Measurements from ENCODE around the gene PTPN23.

PTPN23 gene

DNA sequence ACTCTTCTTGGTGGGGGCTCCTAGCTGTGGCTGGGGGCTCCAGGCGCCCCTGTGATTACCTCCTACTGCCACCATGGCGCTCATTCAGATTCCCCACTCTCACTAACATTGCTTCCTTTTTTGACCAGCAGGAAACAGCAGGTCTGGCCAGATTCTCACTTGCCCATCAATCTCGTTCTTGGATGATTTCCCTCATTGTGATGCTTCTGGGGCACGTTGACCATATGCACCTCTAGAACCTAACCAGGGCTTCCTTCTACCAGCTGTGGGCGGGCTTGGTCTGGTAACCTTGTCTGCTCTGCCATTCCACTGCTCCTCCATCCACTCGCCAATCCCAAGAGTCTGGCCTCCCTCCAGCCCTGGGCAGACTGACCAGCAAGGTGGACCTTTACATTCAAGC, 35.9 kb upstream of the PTPN23 start:
- Histone ChIP-seq H3K4me1 (ENCODE audit: control insufficient read depth, insufficient read depth, low read length) (no peaks in the 10 kb centered on the region), H3K36me3 (ENCODE audit: control insufficient read depth in 2 of 2, insufficient read depth in 1 of 2, low read length in 2 of 2) (peaks cover 0 to 54% of the 10 kb centered on the region in 2 experiments; a peak in 1 of 3 replicates), H3K4me3 (ENCODE audit: low read depth, low read length) (no peak overlapping the region), H3K27ac (ENCODE audit: extremely low read depth, low read depth, low read length) (no peak overlapping the region), H3K9me3 (ENCODE audit: control insufficient read depth, insufficient read depth, low read depth, low read length) (no peaks in the 10 kb centered on the region)
- POLR2A ChIA-PET: no interaction called here
- no peak for TF ChIP-seq ZNF677 (tag by site-specific recombination; IDR thresholded peaks at IDR 0.05)
- CTCF ChIA-PET: no interaction called here

DNA sequence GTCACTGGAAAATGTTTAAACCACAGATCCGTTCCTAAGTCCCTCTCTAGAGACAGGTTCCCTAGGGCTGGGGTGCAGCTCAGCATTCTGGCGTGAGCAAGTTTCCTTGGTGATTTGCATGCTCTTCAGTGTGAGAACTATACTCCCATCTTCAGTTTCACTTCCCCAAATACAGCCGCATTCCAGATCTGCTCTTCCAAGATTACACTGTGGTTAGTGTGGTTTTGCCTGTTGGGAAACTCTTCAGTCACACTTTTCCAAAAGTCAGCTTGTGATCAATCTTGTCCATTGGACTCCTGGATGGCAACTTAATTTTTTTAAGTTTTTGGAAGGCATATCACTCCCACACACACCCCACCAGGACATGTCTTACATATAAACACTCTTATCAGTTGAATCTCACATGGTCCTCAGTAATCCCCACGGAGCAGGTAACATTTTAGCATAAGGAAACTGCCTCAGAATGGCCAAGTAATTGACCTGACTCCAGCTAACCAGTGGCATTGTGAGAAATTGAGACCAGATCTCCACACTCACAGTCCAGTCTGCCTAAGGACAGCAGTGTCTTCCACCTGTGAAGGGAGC, 33.5 kb upstream of the PTPN23 start:
- Histone ChIP-seq H3K4me1 (ENCODE audit: control insufficient read depth, insufficient read depth, low read length) (no peaks in the 10 kb centered on the region), H3K36me3 (ENCODE audit: control insufficient read depth in 2 of 2, insufficient read depth in 1 of 2, low read length in 2 of 2) (peaks cover 0 to 40% of the 10 kb centered on the region in 2 experiments; a peak in 1 of 3 replicates), H3K9me3 (ENCODE audit: control insufficient read depth, insufficient read depth, low read depth, low read length) (no peaks in the 10 kb centered on the region), H3K27ac (ENCODE audit: extremely low read depth, low read depth, low read length) (no peak overlapping the region), H3K4me3 (ENCODE audit: low read depth, low read length) (no peak overlapping the region)
- no peak for TF ChIP-seq MZF1 (tag by site-specific recombination; IDR thresholded peaks at IDR 0.05; ENCODE audit: borderline replicate concordance)
- no peak for TF ChIP-seq ZNF184 (tag by site-specific recombination; IDR thresholded peaks at IDR 0.05)
- TF ChIP-seq ZXDB (tag by site-specific recombination; IDR thresholded peaks at IDR 0.05): no peak
- TF ChIP-seq, protein P1, sequence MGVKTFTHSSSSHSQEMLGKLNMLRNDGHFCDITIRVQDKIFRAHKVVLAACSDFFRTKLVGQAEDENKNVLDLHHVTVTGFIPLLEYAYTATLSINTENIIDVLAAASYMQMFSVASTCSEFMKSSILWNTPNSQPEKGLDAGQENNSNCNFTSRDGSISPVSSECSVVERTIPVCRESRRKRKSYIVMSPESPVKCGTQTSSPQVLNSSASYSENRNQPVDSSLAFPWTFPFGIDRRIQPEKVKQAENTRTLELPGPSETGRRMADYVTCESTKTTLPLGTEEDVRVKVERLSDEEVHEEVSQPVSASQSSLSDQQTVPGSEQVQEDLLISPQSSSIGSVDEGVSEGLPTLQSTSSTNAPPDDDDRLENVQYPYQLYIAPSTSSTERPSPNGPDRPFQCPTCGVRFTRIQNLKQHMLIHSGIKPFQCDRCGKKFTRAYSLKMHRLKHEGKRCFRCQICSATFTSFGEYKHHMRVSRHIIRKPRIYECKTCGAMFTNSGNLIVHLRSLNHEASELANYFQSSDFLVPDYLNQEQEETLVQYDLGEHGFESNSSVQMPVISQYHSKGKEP (tag by site-specific recombination; IDR thresholded peaks at IDR 0.05): no peak
- CTCF ChIA-PET: interaction anchor here (0.6 to 1.0 kb wide), 2 partner anchors 35 to 501 kb away, joined by 3 to 4 read pairs; no protein-coding TSS in a partner anchor
- POLR2A ChIA-PET: no interaction called here

DNA sequence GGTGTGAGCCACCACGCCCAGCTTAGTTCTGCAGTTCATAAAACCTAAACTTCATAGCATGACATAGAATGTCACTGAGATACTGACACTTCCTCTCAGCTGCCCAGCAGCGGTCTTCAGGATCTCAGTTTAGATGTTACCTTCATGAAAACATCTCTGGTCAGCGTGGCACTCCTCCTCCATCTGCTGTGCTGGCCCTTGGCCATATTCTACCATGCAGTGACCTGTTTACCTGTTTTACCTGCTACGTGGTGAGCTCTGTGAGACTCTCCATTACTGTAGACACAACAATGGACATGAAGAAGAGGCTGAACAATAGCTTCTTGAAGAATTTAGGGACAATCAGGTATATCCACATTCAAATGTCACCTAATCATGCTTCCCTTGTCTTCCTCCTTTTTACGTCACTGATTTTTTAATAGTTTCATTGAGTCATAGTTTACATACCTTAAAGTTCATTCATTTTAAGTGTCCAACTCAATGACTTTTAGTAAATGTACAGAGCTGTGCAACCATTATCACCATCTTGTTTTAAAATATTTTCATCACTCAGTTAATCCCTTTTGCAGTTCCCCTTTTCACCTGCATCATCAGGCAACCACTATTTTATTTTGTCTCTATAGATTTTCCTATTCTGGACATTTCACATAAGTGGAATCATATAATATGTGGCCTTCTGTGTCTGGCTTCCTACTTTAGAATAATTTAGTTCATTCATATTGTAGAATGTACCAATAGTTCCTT, 32.2 kb upstream of the PTPN23 start:
- ChIA-PET POLR2A (no interaction called here), CTCF (no interaction called here)
- no peaks in the 10 kb centered on the region for H3K4me1 ChIP-seq (ENCODE audit: control insufficient read depth, insufficient read depth, low read length)
- no peak overlapping the region for H3K4me3 ChIP-seq (ENCODE audit: low read depth, low read length)
- H3K27ac ChIP-seq (ENCODE audit: extremely low read depth, low read depth, low read length): no peak overlapping the region
- H3K9me3 ChIP-seq (ENCODE audit: control insufficient read depth, insufficient read depth, low read depth, low read length): no peaks in the 10 kb centered on the region
- peaks cover 0 to 27% of the 10 kb centered on the region in 2 experiments; a peak in 1 of 3 replicates for H3K36me3 ChIP-seq (ENCODE audit: control insufficient read depth in 2 of 2, insufficient read depth in 1 of 2, low read length in 2 of 2)
- TF ChIP-seq SP3 (tag by site-specific recombination; IDR thresholded peaks at IDR 0.05): no peak
- TF ChIP-seq ZNF354C (tag by site-specific recombination; IDR thresholded peaks at IDR 0.05; ENCODE audit: borderline replicate concordance, low read depth): no peak
- TF ChIP-seq, protein P2, sequence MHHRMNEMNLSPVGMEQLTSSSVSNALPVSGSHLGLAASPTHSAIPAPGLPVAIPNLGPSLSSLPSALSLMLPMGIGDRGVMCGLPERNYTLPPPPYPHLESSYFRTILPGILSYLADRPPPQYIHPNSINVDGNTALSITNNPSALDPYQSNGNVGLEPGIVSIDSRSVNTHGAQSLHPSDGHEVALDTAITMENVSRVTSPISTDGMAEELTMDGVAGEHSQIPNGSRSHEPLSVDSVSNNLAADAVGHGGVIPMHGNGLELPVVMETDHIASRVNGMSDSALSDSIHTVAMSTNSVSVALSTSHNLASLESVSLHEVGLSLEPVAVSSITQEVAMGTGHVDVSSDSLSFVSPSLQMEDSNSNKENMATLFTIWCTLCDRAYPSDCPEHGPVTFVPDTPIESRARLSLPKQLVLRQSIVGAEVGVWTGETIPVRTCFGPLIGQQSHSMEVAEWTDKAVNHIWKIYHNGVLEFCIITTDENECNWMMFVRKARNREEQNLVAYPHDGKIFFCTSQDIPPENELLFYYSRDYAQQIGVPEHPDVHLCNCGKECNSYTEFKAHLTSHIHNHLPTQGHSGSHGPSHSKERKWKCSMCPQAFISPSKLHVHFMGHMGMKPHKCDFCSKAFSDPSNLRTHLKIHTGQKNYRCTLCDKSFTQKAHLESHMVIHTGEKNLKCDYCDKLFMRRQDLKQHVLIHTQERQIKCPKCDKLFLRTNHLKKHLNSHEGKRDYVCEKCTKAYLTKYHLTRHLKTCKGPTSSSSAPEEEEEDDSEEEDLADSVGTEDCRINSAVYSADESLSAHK (tag by site-specific recombination; IDR thresholded peaks at IDR 0.05): no peak
- TF ChIP-seq, protein P3, sequence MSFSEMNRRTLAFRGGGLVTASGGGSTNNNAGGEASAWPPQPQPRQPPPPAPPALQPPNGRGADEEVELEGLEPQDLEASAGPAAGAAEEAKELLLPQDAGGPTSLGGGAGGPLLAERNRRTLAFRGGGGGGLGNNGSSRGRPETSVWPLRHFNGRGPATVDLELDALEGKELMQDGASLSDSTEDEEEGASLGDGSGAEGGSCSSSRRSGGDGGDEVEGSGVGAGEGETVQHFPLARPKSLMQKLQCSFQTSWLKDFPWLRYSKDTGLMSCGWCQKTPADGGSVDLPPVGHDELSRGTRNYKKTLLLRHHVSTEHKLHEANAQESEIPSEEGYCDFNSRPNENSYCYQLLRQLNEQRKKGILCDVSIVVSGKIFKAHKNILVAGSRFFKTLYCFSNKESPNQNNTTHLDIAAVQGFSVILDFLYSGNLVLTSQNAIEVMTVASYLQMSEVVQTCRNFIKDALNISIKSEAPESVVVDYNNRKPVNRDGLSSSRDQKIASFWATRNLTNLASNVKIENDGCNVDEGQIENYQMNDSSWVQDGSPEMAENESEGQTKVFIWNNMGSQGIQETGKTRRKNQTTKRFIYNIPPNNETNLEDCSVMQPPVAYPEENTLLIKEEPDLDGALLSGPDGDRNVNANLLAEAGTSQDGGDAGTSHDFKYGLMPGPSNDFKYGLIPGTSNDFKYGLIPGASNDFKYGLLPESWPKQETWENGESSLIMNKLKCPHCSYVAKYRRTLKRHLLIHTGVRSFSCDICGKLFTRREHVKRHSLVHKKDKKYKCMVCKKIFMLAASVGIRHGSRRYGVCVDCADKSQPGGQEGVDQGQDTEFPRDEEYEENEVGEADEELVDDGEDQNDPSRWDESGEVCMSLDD (tag by site-specific recombination; IDR thresholded peaks at IDR 0.05): no peak
- TF ChIP-seq, protein P4, sequence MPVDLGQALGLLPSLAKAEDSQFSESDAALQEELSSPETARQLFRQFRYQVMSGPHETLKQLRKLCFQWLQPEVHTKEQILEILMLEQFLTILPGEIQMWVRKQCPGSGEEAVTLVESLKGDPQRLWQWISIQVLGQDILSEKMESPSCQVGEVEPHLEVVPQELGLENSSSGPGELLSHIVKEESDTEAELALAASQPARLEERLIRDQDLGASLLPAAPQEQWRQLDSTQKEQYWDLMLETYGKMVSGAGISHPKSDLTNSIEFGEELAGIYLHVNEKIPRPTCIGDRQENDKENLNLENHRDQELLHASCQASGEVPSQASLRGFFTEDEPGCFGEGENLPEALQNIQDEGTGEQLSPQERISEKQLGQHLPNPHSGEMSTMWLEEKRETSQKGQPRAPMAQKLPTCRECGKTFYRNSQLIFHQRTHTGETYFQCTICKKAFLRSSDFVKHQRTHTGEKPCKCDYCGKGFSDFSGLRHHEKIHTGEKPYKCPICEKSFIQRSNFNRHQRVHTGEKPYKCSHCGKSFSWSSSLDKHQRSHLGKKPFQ (tag by site-specific recombination; IDR thresholded peaks at IDR 0.05): no peak
- TF ChIP-seq, protein P5, sequence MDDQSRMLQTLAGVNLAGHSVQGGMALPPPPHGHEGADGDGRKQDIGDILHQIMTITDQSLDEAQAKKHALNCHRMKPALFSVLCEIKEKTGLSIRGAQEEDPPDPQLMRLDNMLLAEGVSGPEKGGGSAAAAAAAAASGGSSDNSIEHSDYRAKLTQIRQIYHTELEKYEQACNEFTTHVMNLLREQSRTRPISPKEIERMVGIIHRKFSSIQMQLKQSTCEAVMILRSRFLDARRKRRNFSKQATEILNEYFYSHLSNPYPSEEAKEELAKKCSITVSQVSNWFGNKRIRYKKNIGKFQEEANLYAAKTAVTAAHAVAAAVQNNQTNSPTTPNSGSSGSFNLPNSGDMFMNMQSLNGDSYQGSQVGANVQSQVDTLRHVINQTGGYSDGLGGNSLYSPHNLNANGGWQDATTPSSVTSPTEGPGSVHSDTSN (CRISPR knock-in tag; IDR thresholded peaks at IDR 0.05): no peak
- no peak for TF ChIP-seq ZNF19 (tag by site-specific recombination; IDR thresholded peaks at IDR 0.05; ENCODE audit: low read depth)
- TF ChIP-seq ZNF76 (tag by site-specific recombination; IDR thresholded peaks at IDR 0.05; ENCODE audit: borderline replicate concordance, low read depth): no peak
- no peak for TF ChIP-seq ZSCAN4 (tag by site-specific recombination; IDR thresholded peaks at IDR 0.05)
- no peak for TF ChIP-seq HOXA7 (CRISPR knock-in tag; IDR thresholded peaks at IDR 0.05; ENCODE audit: borderline replicate concordance)
